ENCODE results near the gene GCA. TPM values are rescaled to one million over a fixed set of nuclear protein-coding genes. Genes with fewer than 3 reads are reported as not detected.

GCA gene
- total and polyA plus RNA-seq, 4 donors: 24.4 to 62.0 (median 28.9) TPM

- no peak overlapping the region for H3K4me3 ChIP-seq (ENCODE audit: low read depth, low read length)
- no peaks in the 10 kb centered on the region for H3K27me3 ChIP-seq (ENCODE audit: control insufficient read depth, insufficient read depth, low read length)
- no peaks in the 10 kb centered on the region for H3K36me3 ChIP-seq (ENCODE audit: control insufficient read depth, insufficient read depth, low read length)
- peak in 1 of 6 donors; percentile 5 for DNase-seq (ENCODE audit: low read depth in 4 of 6, low spot score in 6 of 6)
- H3K4me1 ChIP-seq (ENCODE audit: control insufficient read depth, insufficient read depth, low read length): no peaks in the 10 kb centered on the region
- no peak overlapping the region for H3K27ac ChIP-seq (ENCODE audit: low read depth, low read length)
- 89% methylated on average over 2 of the region's 5 CpGs for WGBS (ENCODE audit: insufficient coverage)
- H3K9me3 ChIP-seq (ENCODE audit: control insufficient read depth, insufficient read depth, low read length): no peaks in the 10 kb centered on the region
Observed at GRCh38 chr2:162327134-162327769, 16.7 kb upstream of the GCA start.

- H3K4me3 ChIP-seq (ENCODE audit: low read depth, low read length): no peak overlapping the region
- no peak overlapping the region for H3K27ac ChIP-seq (ENCODE audit: low read depth, low read length)
- no peaks in the 10 kb centered on the region for H3K27me3 ChIP-seq (ENCODE audit: control insufficient read depth, insufficient read depth, low read length)
- DNase-seq (ENCODE audit: low read depth in 4 of 6, low spot score in 6 of 6): no peak
- no peaks in the 10 kb centered on the region for H3K4me1 ChIP-seq (ENCODE audit: control insufficient read depth, insufficient read depth, low read length)
- 99% methylated on average over 12 of the region's 15 CpGs for WGBS (ENCODE audit: insufficient coverage)
- no peaks in the 10 kb centered on the region for H3K9me3 ChIP-seq (ENCODE audit: control insufficient read depth, insufficient read depth, low read length)
- no peaks in the 10 kb centered on the region for H3K36me3 ChIP-seq (ENCODE audit: control insufficient read depth, insufficient read depth, low read length)
Observed at GRCh38 chr2:162327806-162328205, 16.1 kb upstream of the GCA start.

DNA sequence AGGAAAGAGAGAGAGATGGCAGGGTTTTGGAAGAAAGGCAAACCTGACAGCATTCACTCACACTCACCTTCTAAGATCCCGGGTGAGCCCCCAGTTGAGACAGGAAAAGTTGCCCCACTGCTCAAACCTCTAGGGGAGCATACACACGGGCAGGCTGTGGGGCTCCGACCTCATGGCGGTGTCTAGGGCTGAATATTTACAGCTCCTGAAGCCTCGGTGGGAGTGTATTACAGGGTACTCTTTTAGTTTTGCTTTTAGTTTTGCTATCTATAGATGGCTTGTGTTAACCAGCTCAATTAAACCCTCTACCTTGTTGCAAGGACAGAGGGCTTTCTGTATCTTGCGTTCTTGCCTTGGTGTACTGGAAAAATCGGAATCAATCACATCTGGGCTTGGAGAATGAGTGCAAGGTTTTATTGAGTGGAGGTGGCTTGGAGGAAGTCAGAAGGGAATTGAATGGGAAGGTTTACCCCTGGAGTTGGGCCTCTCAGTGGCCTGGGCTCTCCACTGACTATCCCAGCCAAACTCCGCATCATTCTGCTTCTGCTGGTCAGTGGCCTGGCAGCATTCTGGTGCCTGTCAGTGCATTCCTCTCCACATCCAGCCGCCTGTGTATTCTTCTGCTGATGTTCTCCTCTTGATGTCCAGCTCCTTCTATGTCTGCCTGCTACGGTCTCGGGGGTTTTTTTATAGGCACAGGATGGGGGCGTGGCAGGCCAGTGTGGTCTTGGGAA, 15.3 kb upstream of the GCA start:
- DNase-seq (ENCODE audit: low read depth in 4 of 6, low spot score in 6 of 6): no peak
- WGBS (ENCODE audit: insufficient coverage): 95% methylated on average over 7 of the region's 12 CpGs
- Histone ChIP-seq H3K27ac (ENCODE audit: low read depth, low read length) (no peak overlapping the region), H3K36me3 (ENCODE audit: control insufficient read depth, insufficient read depth, low read length) (no peaks in the 10 kb centered on the region), H3K9me3 (ENCODE audit: control insufficient read depth, insufficient read depth, low read length) (no peaks in the 10 kb centered on the region), H3K27me3 (ENCODE audit: control insufficient read depth, insufficient read depth, low read length) (no peaks in the 10 kb centered on the region), H3K4me3 (ENCODE audit: low read depth, low read length) (no peak overlapping the region), H3K4me1 (ENCODE audit: control insufficient read depth, insufficient read depth, low read length) (no peaks in the 10 kb centered on the region)

DNA sequence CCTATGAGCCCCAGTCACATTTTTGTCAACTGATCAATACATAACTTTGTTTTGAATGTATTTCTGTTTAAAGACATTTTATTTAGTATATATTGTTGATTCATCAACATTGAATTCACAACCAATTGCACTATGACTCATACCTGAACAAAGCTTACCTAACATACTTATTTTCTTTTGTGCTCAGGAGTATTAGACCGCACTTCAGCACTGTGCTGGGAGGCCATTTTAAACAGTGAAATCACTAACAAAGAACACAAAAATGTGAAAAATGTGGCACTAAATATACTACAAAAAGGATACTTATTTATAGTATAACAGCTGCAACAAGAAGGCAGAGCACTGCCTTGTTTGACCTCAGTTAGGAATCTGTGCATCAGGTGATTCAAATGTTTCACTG, 13.1 kb upstream of the GCA start:
- Histone ChIP-seq H3K4me1 (ENCODE audit: control insufficient read depth, insufficient read depth, low read length) (no peaks in the 10 kb centered on the region), H3K4me3 (ENCODE audit: low read depth, low read length) (no peak overlapping the region), H3K9me3 (ENCODE audit: control insufficient read depth, insufficient read depth, low read length) (no peaks in the 10 kb centered on the region), H3K36me3 (ENCODE audit: control insufficient read depth, insufficient read depth, low read length) (no peaks in the 10 kb centered on the region), H3K27me3 (ENCODE audit: control insufficient read depth, insufficient read depth, low read length) (no peaks in the 10 kb centered on the region), H3K27ac (ENCODE audit: low read depth, low read length) (no peak overlapping the region)
- no peak for DNase-seq (ENCODE audit: low read depth in 4 of 6, low spot score in 6 of 6)
- no CpG with 5 or more reads among the region's 1 CpG for WGBS (ENCODE audit: insufficient coverage)

- Histone ChIP-seq H3K27me3 (ENCODE audit: control insufficient read depth, insufficient read depth, low read length) (no peaks in the 10 kb centered on the region), H3K36me3 (ENCODE audit: control insufficient read depth, insufficient read depth, low read length) (no peaks in the 10 kb centered on the region), H3K4me1 (ENCODE audit: control insufficient read depth, insufficient read depth, low read length) (no peaks in the 10 kb centered on the region), H3K27ac (ENCODE audit: low read depth, low read length) (no peak overlapping the region), H3K4me3 (ENCODE audit: low read depth, low read length) (no peak overlapping the region), H3K9me3 (ENCODE audit: control insufficient read depth, insufficient read depth, low read length) (no peaks in the 10 kb centered on the region)
- DNase-seq (ENCODE audit: low read depth in 4 of 6, low spot score in 6 of 6): peak in 2 of 6 donors; percentile 63 to 73
- 83% methylated on average over 1 of the region's 3 CpGs for WGBS (ENCODE audit: insufficient coverage)
Observed at GRCh38 chr2:162333968-162334367, 10.0 kb upstream of the GCA start.

- DNase-seq (ENCODE audit: low read depth in 4 of 6, low spot score in 6 of 6): no peak
- Histone ChIP-seq H3K27me3 (ENCODE audit: control insufficient read depth, insufficient read depth, low read length) (no peaks in the 10 kb centered on the region), H3K36me3 (ENCODE audit: control insufficient read depth, insufficient read depth, low read length) (no peaks in the 10 kb centered on the region), H3K27ac (ENCODE audit: low read depth, low read length) (no peak overlapping the region), H3K4me1 (ENCODE audit: control insufficient read depth, insufficient read depth, low read length) (no peaks in the 10 kb centered on the region), H3K4me3 (ENCODE audit: low read depth, low read length) (no peak overlapping the region), H3K9me3 (ENCODE audit: control insufficient read depth, insufficient read depth, low read length) (no peaks in the 10 kb centered on the region)
- no CpG with 5 or more reads among the region's 2 CpGs for WGBS (ENCODE audit: insufficient coverage)
Observed at GRCh38 chr2:162337868-162338267, 6.1 kb upstream of the GCA start.

DNA sequence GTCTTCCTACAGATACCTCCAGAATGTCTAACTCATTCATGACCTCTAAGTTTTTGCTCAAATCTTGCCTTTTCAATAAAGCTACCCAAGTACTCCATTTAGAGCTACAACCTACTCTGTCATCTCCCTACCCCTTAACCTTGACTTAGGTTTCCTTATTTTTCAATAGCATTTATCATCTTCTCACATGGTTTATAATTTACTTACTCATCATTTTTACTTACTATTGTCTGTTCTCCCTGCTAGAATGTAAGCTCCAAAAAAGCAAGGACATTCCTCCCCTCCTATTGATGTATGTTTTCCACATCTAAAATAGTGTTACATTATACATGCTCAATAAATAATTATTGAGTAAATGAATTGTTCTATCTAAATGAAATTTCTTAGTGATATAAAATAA, 3.1 kb upstream of the GCA start:
- peaks cover 5% of the 10 kb centered on the region for H3K4me1 ChIP-seq (ENCODE audit: control insufficient read depth, insufficient read depth, low read length)
- H3K27ac ChIP-seq (ENCODE audit: low read depth, low read length): no peak overlapping the region
- DNase-seq (ENCODE audit: low read depth in 4 of 6, low spot score in 6 of 6): no peak
- no peaks in the 10 kb centered on the region for H3K9me3 ChIP-seq (ENCODE audit: control insufficient read depth, insufficient read depth, low read length)
- H3K4me3 ChIP-seq (ENCODE audit: low read depth, low read length): no peak overlapping the region
- no peaks in the 10 kb centered on the region for H3K27me3 ChIP-seq (ENCODE audit: control insufficient read depth, insufficient read depth, low read length)
- no peaks in the 10 kb centered on the region for H3K36me3 ChIP-seq (ENCODE audit: control insufficient read depth, insufficient read depth, low read length)

DNA sequence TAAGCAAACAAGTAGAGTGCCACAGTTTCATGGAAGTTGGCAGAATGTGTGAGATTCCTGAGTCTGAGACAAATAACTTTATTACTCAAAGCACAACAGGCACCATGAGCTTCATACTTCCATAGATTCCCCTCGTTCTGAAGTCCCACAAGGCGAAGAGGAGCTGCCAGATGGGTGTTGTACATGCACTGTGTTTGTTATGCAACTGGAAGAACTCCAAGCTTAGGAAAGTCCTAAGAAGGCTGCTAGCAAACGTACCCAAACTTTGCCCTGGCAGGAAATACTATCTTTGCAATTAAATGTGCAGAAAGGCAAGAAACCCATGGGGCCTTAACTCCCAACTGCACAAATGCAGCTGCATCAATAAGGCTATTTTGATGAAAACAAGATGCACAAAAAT, 1.6 kb upstream of the GCA start:
- WGBS (ENCODE audit: insufficient coverage): 71% methylated on average over 3 of the region's 3 CpGs
- no peak overlapping the region for H3K4me3 ChIP-seq (ENCODE audit: low read depth, low read length)
- no peak overlapping the region for H3K27ac ChIP-seq (ENCODE audit: low read depth, low read length)

GRCh38 chr2:162342841-162343240, 1.1 kb upstream of the GCA start:
- Histone ChIP-seq H3K4me3 (ENCODE audit: low read depth, low read length) (no peak overlapping the region), H3K36me3 (ENCODE audit: control insufficient read depth, insufficient read depth, low read length) (no peaks in the 10 kb centered on the region), H3K9me3 (ENCODE audit: control insufficient read depth, insufficient read depth, low read length) (no peaks in the 10 kb centered on the region), H3K27me3 (ENCODE audit: control insufficient read depth, insufficient read depth, low read length) (no peaks in the 10 kb centered on the region), H3K4me1 (ENCODE audit: control insufficient read depth, insufficient read depth, low read length) (peaks cover 5% of the 10 kb centered on the region), H3K27ac (ENCODE audit: low read depth, low read length) (no peak overlapping the region)
- no CpG with 5 or more reads among the region's 2 CpGs for WGBS (ENCODE audit: insufficient coverage)
- DNase-seq (ENCODE audit: low read depth in 4 of 6, low spot score in 6 of 6): no peak

More for the DNA sequence above, 1.6 kb upstream of the GCA start:
- Histone ChIP-seq H3K4me1 (ENCODE audit: control insufficient read depth, insufficient read depth, low read length) (peaks cover 5% of the 10 kb centered on the region), H3K27me3 (ENCODE audit: control insufficient read depth, insufficient read depth, low read length) (no peaks in the 10 kb centered on the region), H3K9me3 (ENCODE audit: control insufficient read depth, insufficient read depth, low read length) (no peaks in the 10 kb centered on the region), H3K36me3 (ENCODE audit: control insufficient read depth, insufficient read depth, low read length) (no peaks in the 10 kb centered on the region)
- DNase-seq (ENCODE audit: low read depth in 4 of 6, low spot score in 6 of 6): no peak

DNA sequence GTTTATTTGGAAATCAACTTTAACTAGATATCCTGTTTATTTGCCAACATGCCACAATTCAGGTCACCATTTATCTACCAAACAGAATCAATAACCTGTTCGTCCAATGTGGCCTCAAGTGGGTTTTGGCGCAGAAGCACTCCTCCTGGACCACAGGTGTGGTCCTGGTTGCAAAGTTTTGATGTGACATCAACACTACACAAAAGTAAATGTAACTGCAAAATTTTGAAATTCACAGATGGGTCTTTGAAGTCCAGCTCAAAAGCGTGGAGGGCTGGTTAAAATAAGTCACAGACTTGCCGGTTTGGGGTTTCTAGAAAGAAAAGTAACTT, 474 bp upstream of the GCA start:
- peak overlapping the region; percentile 91 for H3K4me3 ChIP-seq (ENCODE audit: low read depth, low read length)
- WGBS (ENCODE audit: insufficient coverage): 35% methylated on average over 3 of the region's 4 CpGs
- no peak overlapping the region for H3K27ac ChIP-seq (ENCODE audit: low read depth, low read length)
- no peak for DNase-seq (ENCODE audit: low read depth in 4 of 6, low spot score in 6 of 6)
- H3K36me3 ChIP-seq (ENCODE audit: control insufficient read depth, insufficient read depth, low read length): no peaks in the 10 kb centered on the region
- peaks cover 5% of the 10 kb centered on the region for H3K4me1 ChIP-seq (ENCODE audit: control insufficient read depth, insufficient read depth, low read length)
- no peaks in the 10 kb centered on the region for H3K27me3 ChIP-seq (ENCODE audit: control insufficient read depth, insufficient read depth, low read length)
- H3K9me3 ChIP-seq (ENCODE audit: control insufficient read depth, insufficient read depth, low read length): no peaks in the 10 kb centered on the region

Measured in spinal cord (tissue), 10 donors.